Neutrophil (primary cell): ENCODE data around the gene AP5S1.
A peak's percentile ranks its signal among the peaks of the same experiment; 100 is the strongest.
"Not testable (repeated sequence)": the region's sequence is repeated elsewhere in the genome, so short reads cannot be mapped to it uniquely, and the experiment has no call there.

Experiments
- H3K27ac ChIP-seq: fragments of 200-600 bp; sonication (generic); 2 replicates; pipeline ENCODE4 v1.5.1; 2016; ENCODE audit warnings: mild to moderate bottlenecking, moderate library complexity
- H3K27me3 ChIP-seq: fragments of 200-600 bp; sonication (generic); 2 replicates; pipeline ENCODE4 v1.6.0; 2016; ENCODE audit warnings: mild to moderate bottlenecking
- H3K36me3 ChIP-seq: fragments of 200-600 bp; sonication (generic); 2 replicates; pipeline ENCODE4 v1.5.1; 2017
- H3K4me1 ChIP-seq, 2 experiments: fragments of 200-600 bp in 1 of 2; sonication (generic) in 1 of 2; 1 replicate in 1 of 2; 2 replicates in 1 of 2; pipeline versions ENCODE4 v1.5.1 to v1.6.1; 2013 to 2016; ENCODE audit warnings: low read depth in 1 of 2, low read length in 1 of 2, mild to moderate bottlenecking in 1 of 2, moderate library complexity in 1 of 2; ENCODE audit not compliant: control insufficient read depth in 1 of 2, insufficient read depth in 1 of 2
- H3K4me3 ChIP-seq, 2 experiments: fragments of 200-600 bp in 1 of 2; sonication (generic) in 1 of 2; 1 replicate in 1 of 2; 2 replicates in 1 of 2; pipeline ENCODE4 v1.5.1; 2013 to 2016; ENCODE audit warnings: low read depth in 1 of 2, low read length in 1 of 2, mild to moderate bottlenecking in 1 of 2, moderate library complexity in 1 of 2
- H3K9me3 ChIP-seq: fragments of 200-600 bp; sonication (generic); 2 replicates; pipeline ENCODE4 v1.5.1; 2016
- CTCF ChIP-seq: fragments of 200-600 bp; sonication (generic); IDR thresholded peaks from 2 replicates; pipeline ENCODE4 v1.5.1; 2016; ENCODE audit warnings: antibody characterized with exemption

The AP5S1 gene

DNA sequence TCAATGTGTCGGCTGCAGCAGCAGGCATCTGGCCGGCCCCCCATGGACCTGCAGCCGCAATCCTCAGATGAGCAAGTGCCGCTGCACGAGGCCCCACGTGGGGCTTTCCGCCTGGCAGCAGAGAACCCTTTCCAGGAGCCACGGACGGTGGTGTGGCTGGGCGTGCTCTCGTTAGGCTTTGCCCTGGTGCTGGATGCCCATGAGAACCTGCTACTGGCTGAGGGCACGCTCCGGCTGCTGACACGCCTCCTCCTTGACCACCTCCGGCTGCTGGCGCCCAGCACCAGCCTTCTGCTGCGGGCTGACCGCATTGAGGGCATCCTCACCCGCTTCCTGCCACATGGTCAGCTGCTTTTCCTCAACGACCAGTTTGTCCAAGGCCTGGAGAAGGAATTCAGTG, 3.5 kb downstream of the AP5S1 start:
- no peak for TF ChIP-seq CTCF
- Histone ChIP-seq H3K9me3 (no peaks in the 10 kb centered on the region), H3K4me1 (peaks cover 23 to 35% of the 10 kb centered on the region in 2 experiments), H3K36me3 (peaks cover 21% of the 10 kb centered on the region), H3K4me3 (no peak overlapping the region), H3K27ac (no peak overlapping the region), H3K27me3 (no peaks in the 10 kb centered on the region)

DNA sequence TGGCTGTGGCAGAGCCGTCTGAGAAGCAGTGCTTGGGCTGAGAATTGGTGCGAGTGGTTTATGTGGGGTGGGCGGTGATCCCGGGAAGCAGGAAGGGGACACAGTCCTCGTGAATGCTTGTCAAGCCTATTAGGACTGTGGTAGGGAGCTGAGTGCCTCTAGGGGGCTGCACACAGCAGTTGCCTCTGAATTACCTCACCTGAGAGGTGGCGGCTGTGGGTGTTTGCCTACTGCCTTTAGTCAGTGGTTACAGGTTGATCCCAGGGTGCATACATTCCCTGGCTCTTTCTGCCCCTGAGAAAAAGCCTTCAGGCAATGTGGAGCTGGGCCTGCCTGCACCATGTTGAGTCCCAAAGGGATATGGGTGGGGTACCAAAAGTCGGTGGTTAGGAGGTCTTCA, 5.2 kb downstream of the AP5S1 start:
- H3K36me3 ChIP-seq: peaks cover 21% of the 10 kb centered on the region

DNA sequence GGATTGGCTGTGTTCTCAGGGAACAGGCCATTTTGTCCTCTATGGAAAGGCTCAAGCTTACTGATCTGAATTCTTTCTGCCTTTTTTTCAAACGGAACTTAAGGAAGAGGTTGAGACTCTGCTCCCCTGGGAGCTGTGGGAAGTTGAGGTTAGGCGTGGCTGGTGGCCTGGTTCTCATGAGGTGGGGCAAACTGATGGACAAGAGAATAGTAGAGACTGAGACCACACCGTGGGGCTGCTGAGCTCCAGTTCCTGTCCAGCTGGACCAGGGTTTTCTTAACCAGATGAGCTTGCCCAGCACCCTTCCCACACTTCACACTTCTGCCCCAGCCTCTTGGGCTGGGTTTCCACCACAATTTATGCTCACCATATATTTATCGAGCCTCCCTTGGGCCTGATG, 6.1 kb downstream of the AP5S1 start:
- Histone ChIP-seq H3K4me1 (peaks cover 28 to 43% of the 10 kb centered on the region in 2 experiments), H3K9me3 (no peaks in the 10 kb centered on the region), H3K36me3 (peaks cover 21% of the 10 kb centered on the region), H3K27ac (peak overlapping the region; percentile 77), H3K27me3 (no peaks in the 10 kb centered on the region), H3K4me3 (no peak overlapping the region)
- TF ChIP-seq CTCF: no peak

More for the DNA sequence above, 5.2 kb downstream of the AP5S1 start:
- no peak overlapping the region for H3K27ac ChIP-seq
- peaks cover 30 to 40% of the 10 kb centered on the region in 2 experiments for H3K4me1 ChIP-seq
- H3K9me3 ChIP-seq: no peaks in the 10 kb centered on the region
- H3K4me3 ChIP-seq: no peak overlapping the region
- TF ChIP-seq CTCF: no peak
- H3K27me3 ChIP-seq: no peaks in the 10 kb centered on the region

DNA sequence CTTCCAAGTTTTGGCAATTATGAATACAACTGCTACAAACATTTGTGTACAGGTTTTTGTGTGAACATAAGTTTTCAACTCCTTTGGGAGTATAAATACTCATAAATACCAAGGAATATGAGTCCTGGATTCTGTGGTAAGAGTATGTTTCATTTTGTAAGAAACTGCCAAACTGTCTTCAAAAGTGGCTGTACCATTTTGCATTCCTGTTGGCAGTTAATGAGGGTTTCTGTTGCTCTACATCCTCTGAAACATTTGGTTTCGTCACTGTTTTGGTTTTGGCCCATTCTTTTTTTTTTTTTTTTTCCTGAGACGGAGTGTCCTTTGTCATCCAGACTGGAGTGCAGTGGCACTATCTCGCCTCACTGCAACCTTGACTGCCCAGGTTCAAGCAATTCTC, 8.5 kb downstream of the AP5S1 start:
- Histone ChIP-seq H3K27ac (peak overlapping the region; percentile 57), H3K9me3 (no peaks in the 10 kb centered on the region), H3K4me3 (no peak overlapping the region), H3K4me1 (peaks cover 26 to 47% of the 10 kb centered on the region in 2 experiments), H3K36me3 (peaks cover 8% of the 10 kb centered on the region), H3K27me3 (no peaks in the 10 kb centered on the region)
- no peak for TF ChIP-seq CTCF

DNA sequence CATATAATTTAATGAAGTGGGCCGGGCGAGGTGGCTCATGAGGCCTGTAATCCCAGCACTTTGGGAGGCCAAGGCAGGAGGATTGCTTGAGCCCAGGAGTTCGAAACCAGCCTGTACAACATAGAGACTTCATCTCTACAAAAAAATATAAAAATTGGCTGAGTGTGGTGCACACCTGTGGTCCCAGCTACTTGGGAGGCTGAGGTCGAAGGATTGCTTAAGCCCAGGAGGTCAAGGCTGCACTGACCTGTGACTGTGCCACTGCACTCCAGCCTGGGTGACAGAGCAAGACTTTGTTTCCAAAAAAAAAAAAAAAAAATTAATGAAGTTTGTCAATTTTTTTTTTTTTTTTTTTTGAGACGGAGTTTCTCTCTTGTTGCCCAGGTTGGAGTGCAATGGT, 9.5 kb downstream of the AP5S1 start:
- H3K27ac ChIP-seq: peak overlapping the region; percentile 57
- H3K9me3 ChIP-seq, H3K27me3 ChIP-seq, H3K36me3 ChIP-seq, H3K4me3 ChIP-seq: not testable (repeated sequence)
- H3K4me1 ChIP-seq: peaks cover 26 to 48% of the 10 kb centered on the region in 2 experiments

GRCh38 chr20:3836132-3836531, 15.8 kb downstream of the AP5S1 start:
- H3K4me3 ChIP-seq: no peak overlapping the region
- H3K36me3 ChIP-seq: no peaks in the 10 kb centered on the region
- no peaks in the 10 kb centered on the region for H3K9me3 ChIP-seq
- no peak overlapping the region for H3K27ac ChIP-seq
- TF ChIP-seq CTCF: no peak
- H3K4me1 ChIP-seq: peaks cover 24 to 37% of the 10 kb centered on the region in 2 experiments
- no peaks in the 10 kb centered on the region for H3K27me3 ChIP-seq
